ENCODE measurements around the gene DNAL1.

DNAL1 gene

GRCh38 chr14:73749706-73750530 is 105.1 kb downstream of the DNAL1 start:
- Mint-ChIP-seq H3K27me3 (no peaks in the 10 kb centered on the region), H3K4me3 (peak overlapping the region; percentile 52 to 95), H3K27ac (peak overlapping the region; percentile 79 to 95), H3K9me3 (no peaks in the 10 kb centered on the region), H3K36me3 (ENCODE audit: insufficient read depth) (peaks cover 39% of the 10 kb centered on the region), H3K4me1 (ENCODE audit: low read depth in 2 of 2) (peaks cover 85 to 88% of the 10 kb centered on the region in 2 donors)
- DNase-seq (no peak), ATAC-seq (replicated peaks) (peak; percentile 13)

- peak overlapping the region; percentile 95 to 97 for H3K27ac Mint-ChIP-seq
- H3K4me1 Mint-ChIP-seq (ENCODE audit: low read depth in 2 of 2): peaks cover 85 to 88% of the 10 kb centered on the region in 2 donors
- ATAC-seq (replicated peaks) (no peak), DNase-seq (no peak)
- H3K27me3 Mint-ChIP-seq: no peaks in the 10 kb centered on the region
- peaks cover 44% of the 10 kb centered on the region for H3K36me3 Mint-ChIP-seq (ENCODE audit: insufficient read depth)
- no peaks in the 10 kb centered on the region for H3K9me3 Mint-ChIP-seq
- peak overlapping the region; percentile 93 to 95 for H3K4me3 Mint-ChIP-seq
Observed at GRCh38 chr14:73750531-73750901, 105.7 kb downstream of the DNAL1 start.

GRCh38 chr14:73751157-73751691 is 106.4 kb downstream of the DNAL1 start:
- ATAC-seq (replicated peaks): peak; percentile 41
- peak overlapping the region; percentile 93 to 95 for H3K4me3 Mint-ChIP-seq
- no peaks in the 10 kb centered on the region for H3K9me3 Mint-ChIP-seq
- peak overlapping the region; percentile 95 to 97 for H3K27ac Mint-ChIP-seq
- peaks cover 47% of the 10 kb centered on the region for H3K36me3 Mint-ChIP-seq (ENCODE audit: insufficient read depth)
- peaks cover 90 to 94% of the 10 kb centered on the region in 2 donors for H3K4me1 Mint-ChIP-seq (ENCODE audit: low read depth in 2 of 2)
- no peaks in the 10 kb centered on the region for H3K27me3 Mint-ChIP-seq
- peak in 1 of 3 experiments; percentile 29 for DNase-seq

GRCh38 chr14:73752297-73752992 is 107.7 kb downstream of the DNAL1 start:
- peak; percentile 55 to 66 (median 55) for DNase-seq
- peak overlapping the region; percentile 93 to 95 for H3K4me3 Mint-ChIP-seq
- ATAC-seq (replicated peaks): peak; percentile 51
- H3K4me1 Mint-ChIP-seq (ENCODE audit: low read depth in 2 of 2): peaks cover 90 to 94% of the 10 kb centered on the region in 2 donors
- H3K9me3 Mint-ChIP-seq: no peaks in the 10 kb centered on the region
- H3K36me3 Mint-ChIP-seq (ENCODE audit: insufficient read depth): peaks cover 49% of the 10 kb centered on the region
- no peaks in the 10 kb centered on the region for H3K27me3 Mint-ChIP-seq
- H3K27ac Mint-ChIP-seq: peak overlapping the region; percentile 95 to 97
